Dermis lymphatic vessel endothelial cell (primary cell): ENCODE measurements around the gene NEURL2. TPM values are rescaled to one million over a fixed set of nuclear protein-coding genes. Genes with fewer than 3 reads are reported as not detected.

Experiments
- total RNA-seq: library from RNA; depleted of rRNA; stranded (reverse); fragments of >200 nt; gene quantifications from 2 replicates; pipeline ENCODE4 v1.2.1, GENCODE V29; 2014

The NEURL2 gene
- total RNA-seq: 2.6 and 3.7 TPM in 2 replicates

GRCh38 chr20:45890985-45891983, at the start of gene NEURL2, which contains the start of gene CTSA:
TSS of gene NEURL2 (minus strand) at chr20:45891208. CDS start at chr20:45890991, 217 bp downstream.
TSS of gene CTSA (plus strand) at chr20:45891335. CDS start at chr20:45891569, 234 bp downstream.

GRCh38 chr20:45934586-45935415, 43.8 kb upstream of the NEURL2 start, which contains the start of gene PCIF1:
TSS of gene PCIF1 (plus strand) at chr20:45934683. CDS start at chr20:45939000, 4,317 bp downstream.

GRCh38 chr20:45911486-45912343, 20.7 kb upstream of the NEURL2 start, which contains the start of gene PLTP:
TSS of gene PLTP (minus strand) at chr20:45912155. CDS start at chr20:45911452, 703 bp downstream.

GRCh38 chr20:45887346-45887715, 3.7 kb downstream of the NEURL2 start, which contains the start of gene SPATA25:
TSS of gene SPATA25 (minus strand) at chr20:45887622. CDS start at chr20:45887590, 32 bp downstream.

GRCh38 chr20:45880988-45881788, 9.8 kb downstream of the NEURL2 start, which contains the start of gene ZSWIM1:
TSS of gene ZSWIM1 (plus strand) at chr20:45881227. CDS start at chr20:45882593, 1,366 bp downstream.

GRCh38 chr20:45857114-45857881, 33.7 kb downstream of the NEURL2 start, which contains the start of the genes ACOT8 and ZSWIM3:
TSS of gene ACOT8 (minus strand) at chr20:45857392. CDS start at chr20:45857315, 77 bp downstream.
TSS of gene ZSWIM3 (plus strand) at chr20:45857614. CDS start at chr20:45857826, 212 bp downstream.

Other genes with a start within 250 kb of the NEURL2 start
- not detected in 2 replicates for gene WFDC11, start 221.0 kb downstream of the NEURL2 start, total RNA-seq
- not detected in 2 replicates for gene WFDC13, start 189.2 kb downstream of the NEURL2 start, total RNA-seq
- not detected in 2 replicates for gene WFDC10B, start 186.2 kb downstream of the NEURL2 start, total RNA-seq
- not detected in 2 replicates for gene SPINT4, start 168.9 kb downstream of the NEURL2 start, total RNA-seq
- gene WFDC3, start 99.3 kb downstream of the NEURL2 start, total RNA-seq: 0.11 TPM in 1 of 2 replicates, not detected in the other
- 11.9 TPM in 2 replicates for gene DNTTIP1, start 99.3 kb downstream of the NEURL2 start, total RNA-seq
- 3.3 and 4.2 TPM in 2 replicates for gene UBE2C, start 78.6 kb downstream of the NEURL2 start, total RNA-seq
- 0.17 TPM in 1 of 2 replicates, not detected in the other for gene TNNC2, start 63.9 kb downstream of the NEURL2 start, total RNA-seq
- 11.7 and 14.3 TPM in 2 replicates for gene SNX21, start 57.4 kb downstream of the NEURL2 start, total RNA-seq
- 27.9 and 28.3 TPM in 2 replicates for gene ACOT8, start 33.8 kb downstream of the NEURL2 start, total RNA-seq
- gene ZSWIM3, start 33.6 kb downstream of the NEURL2 start, total RNA-seq: 7.4 and 9.4 TPM in 2 replicates
- 3.0 and 4.4 TPM in 2 replicates for gene ZSWIM1, start 10.0 kb downstream of the NEURL2 start, total RNA-seq
- gene SPATA25, start 3.6 kb downstream of the NEURL2 start, total RNA-seq: 0.65 and 1.1 TPM in 2 replicates
- gene CTSA, start 127 bp upstream of the NEURL2 start, total RNA-seq: 45.5 and 47.4 TPM in 2 replicates
- gene PLTP, start 20.9 kb upstream of the NEURL2 start, total RNA-seq: 1.4 and 2.2 TPM in 2 replicates
- 9.1 and 11.8 TPM in 2 replicates for gene PCIF1, start 43.5 kb upstream of the NEURL2 start, total RNA-seq
- gene ZNF335, start 81.0 kb upstream of the NEURL2 start, total RNA-seq: 7.6 and 8.9 TPM in 2 replicates
- gene MMP9, start 117.7 kb upstream of the NEURL2 start, total RNA-seq: under 0.01 and 0.17 TPM in 2 replicates
- 0.34 and 0.98 TPM in 2 replicates for gene SLC12A5, start 138.0 kb upstream of the NEURL2 start, total RNA-seq
- 10.9 and 13.5 TPM in 2 replicates for gene NCOA5, start 198.8 kb upstream of the NEURL2 start, total RNA-seq
- 10.4 and 21.0 TPM in 2 replicates for gene CD40, start 227.1 kb upstream of the NEURL2 start, total RNA-seq